Activated CD8-positive, alpha-beta T cell treated with anti-CD3 and anti-CD28 coated beads, Interleukin-2, amount 10 ng/mL, durations not matched to agents 7 days and 5 days (primary cell): ENCODE measurements around the gene RFXANK. TPM values are rescaled to one million over a fixed set of nuclear protein-coding genes. Genes with fewer than 3 reads are reported as not detected.
"Not testable (repeated sequence)": the region's sequence is repeated elsewhere in the genome, so short reads cannot be mapped to it uniquely, and the experiment has no call there.

Experiments used
- ATAC-seq: fragments of 150-1000 bp; cut with Tn5 transposase; one replicate; pipeline ENCODE4 v1.10.0; 2021; ENCODE audit warnings: moderate library complexity
- CTCF ChIA-PET: fragments of 350-600 bp; sonication (Branson Sonifier 250); formaldehyde crosslinking; loops from one replicate; lab custom pipeline; 2021; ENCODE audit warnings: antibody characterized with exemption; lab: Charles Lee
- POLR2A ChIA-PET: fragments of 350-600 bp; sonication (Branson Sonifier 250); formaldehyde crosslinking; loops from one replicate; lab custom pipeline; 2021; ENCODE audit warnings: antibody characterized with exemption; lab: Charles Lee
- DNase-seq: peaks from one replicate; pipeline ENCODE4 v3.0.0-alpha.2; 2020
- H3K27ac Mint-ChIP-seq: one replicate; pipeline ENCODE4 v1.8.0; 2021; ENCODE audit warnings: mild to moderate bottlenecking, mixed read lengths
- H3K27me3 Mint-ChIP-seq: one replicate; pipeline ENCODE4 v1.8.0; 2021; ENCODE audit warnings: low read depth, mixed read lengths
- H3K36me3 Mint-ChIP-seq: one replicate; pipeline ENCODE4 v1.8.0; 2021; ENCODE audit warnings: low read depth, mixed read lengths
- H3K4me1 Mint-ChIP-seq: one replicate; pipeline ENCODE4 v1.8.0; 2021; ENCODE audit warnings: low read depth, mixed read lengths
- H3K4me3 Mint-ChIP-seq: one replicate; pipeline ENCODE4 v1.8.0; 2021; ENCODE audit warnings: mild to moderate bottlenecking, mixed read lengths
- H3K9me3 Mint-ChIP-seq: one replicate; pipeline ENCODE4 v1.8.0; 2022; ENCODE audit warnings: mixed read lengths; ENCODE audit not compliant: insufficient read depth
- total RNA-seq, 2 experiments: library from RNA; stranded (reverse); gene quantifications; one replicate each; pipeline ENCODE4 v1.2.3, GENCODE V29; 2021

RFXANK gene
- total RNA-seq, 2 experiments from 2014 or later, result 97.9 to 98.7 TPM

DNA sequence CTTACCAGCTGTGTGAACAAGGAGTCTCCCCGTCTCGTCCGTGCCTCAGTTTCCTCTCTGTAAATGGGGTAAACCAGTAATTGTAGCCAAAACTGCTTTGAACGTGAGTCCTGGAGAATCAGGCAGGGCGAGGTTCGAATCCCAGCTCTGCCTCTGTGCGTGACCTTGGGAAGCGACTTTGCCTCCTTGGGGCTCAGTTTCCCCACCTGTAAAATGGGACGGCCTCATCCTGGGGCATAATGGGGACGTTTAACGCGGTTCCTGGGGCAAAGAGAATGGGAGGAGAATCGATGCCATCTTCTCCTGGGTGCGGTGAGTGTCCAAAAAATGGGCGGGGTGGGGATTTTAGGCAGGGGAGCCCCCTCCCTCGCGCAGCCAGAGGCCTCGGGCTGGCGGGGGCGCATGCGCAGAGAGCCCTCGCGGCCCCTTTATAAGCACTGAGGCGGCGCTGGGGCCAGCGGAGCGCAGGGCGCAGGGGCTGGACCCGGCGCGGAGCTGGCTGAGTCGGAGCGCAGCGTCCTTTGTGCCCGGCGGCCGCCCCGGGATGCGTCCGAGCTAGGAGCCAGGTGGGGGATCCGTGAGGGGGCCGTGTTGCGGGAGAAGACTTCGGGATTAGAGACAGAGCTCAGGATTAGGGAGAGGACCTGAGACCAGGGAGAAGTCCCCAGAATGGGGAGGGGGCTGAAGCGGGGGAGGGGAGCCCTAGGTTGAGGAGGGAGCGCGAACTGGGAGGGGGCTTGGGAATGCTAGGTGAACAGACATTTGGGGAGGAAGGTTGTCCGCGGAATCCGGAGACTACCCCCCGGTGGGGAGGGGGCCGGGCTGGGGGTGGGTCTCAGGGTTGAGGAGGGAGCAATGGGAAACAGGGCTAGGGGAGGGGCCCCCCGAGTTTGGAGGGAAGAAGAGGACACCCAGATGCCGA, 19.7 kb downstream of the RFXANK start, which contains the start of gene NCAN:
Gene NCAN (plus strand): TSS at position 460 of the 922 bp plus-strand sequence. CDS start 4,996 bp downstream, outside the sequence.
- Mint-ChIP-seq H3K4me3 (no peak within 1 kb of the TSS), H3K27ac (no peak within 1 kb of the TSS), H3K9me3 (no peaks in the 10 kb centered on the region), H3K4me1 (peaks cover 12% of the 10 kb centered on the region), H3K36me3 (peaks cover 1% of the 10 kb centered on the region), H3K27me3 (peaks cover 44% of the 10 kb centered on the region)
- no peak for DNase-seq
- ChIA-PET POLR2A (interaction anchor here (0.7 kb wide), 1 partner anchor 140 kb away, joined by 3 read pairs; no protein-coding TSS in a partner anchor), CTCF (no interaction called here)
- no peak for ATAC-seq

DNA sequence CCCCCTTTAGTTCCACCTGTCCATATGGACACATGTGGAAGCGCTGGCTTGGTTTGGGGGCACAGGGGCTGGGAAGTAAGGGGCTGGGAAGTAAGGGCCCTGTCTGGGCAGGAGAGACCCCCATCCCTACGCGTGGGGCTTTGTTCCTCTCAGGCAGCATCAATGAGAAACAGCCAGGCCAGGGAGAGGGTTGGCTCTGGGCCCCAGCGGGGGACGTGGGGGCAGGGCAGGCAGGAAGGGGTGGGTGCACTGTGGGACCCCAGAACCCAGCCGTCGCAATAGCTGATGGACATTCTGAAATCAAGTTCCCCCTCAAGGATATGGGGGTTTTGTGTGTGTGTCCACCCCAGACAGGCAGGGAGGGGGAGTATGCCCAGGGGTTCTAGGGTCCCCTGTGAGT, 20.9 kb downstream of the RFXANK start:
- CTCF ChIA-PET, result no interaction called here
- H3K27me3 Mint-ChIP-seq, result peaks cover 36% of the 10 kb centered on the region

DNA sequence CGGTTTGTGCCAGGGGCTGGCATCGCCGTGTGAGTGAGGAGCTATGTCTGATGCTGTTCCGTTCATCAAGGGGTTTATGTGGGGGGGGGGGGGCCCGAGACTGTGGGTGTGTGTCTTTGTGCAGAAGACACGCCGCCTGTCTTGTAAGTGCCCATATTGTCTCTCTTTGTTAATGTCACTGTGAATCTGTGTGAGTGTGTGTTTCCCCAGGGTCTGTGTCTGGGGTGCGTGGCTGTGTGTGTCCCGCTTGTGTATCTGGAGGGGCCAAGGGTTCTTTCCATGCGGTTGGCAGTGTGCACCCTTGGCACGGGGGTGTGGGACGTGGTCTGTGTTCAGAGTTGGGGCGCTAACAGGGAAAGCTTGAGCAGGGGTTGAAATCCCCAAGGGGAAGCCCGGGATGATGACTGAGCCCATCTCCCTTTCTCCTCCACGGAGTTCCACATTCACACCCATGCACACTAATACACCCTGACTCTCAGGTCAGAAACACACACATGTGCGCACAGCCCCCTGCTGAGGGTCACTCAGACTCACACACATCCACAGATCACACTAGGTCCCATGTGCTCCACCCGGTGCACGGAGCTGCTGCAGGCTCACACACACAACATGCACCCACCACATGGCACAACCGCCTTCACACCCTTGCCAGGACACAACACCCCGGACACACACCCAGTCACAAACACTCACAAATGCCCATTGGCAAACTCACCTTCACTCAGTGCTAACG, 21.5 kb downstream of the RFXANK start:
- Mint-ChIP-seq H3K4me1 (no peaks in the 10 kb centered on the region), H3K4me3 (no peak overlapping the region), H3K9me3 (no peaks in the 10 kb centered on the region), H3K27me3 (peaks cover 36% of the 10 kb centered on the region), H3K27ac (no peak overlapping the region), H3K36me3 (no peaks in the 10 kb centered on the region)
- ATAC-seq (no peak), DNase-seq (no peak)
- CTCF ChIA-PET, result no interaction called here
- POLR2A ChIA-PET, result no interaction called here

More for the DNA sequence above, 20.9 kb downstream of the RFXANK start:
- POLR2A ChIA-PET, result interaction anchor here (0.7 kb wide), 1 partner anchor 141 kb away, joined by 3 read pairs; no protein-coding TSS in a partner anchor
- H3K4me1 Mint-ChIP-seq, result peaks cover under 1% of the 10 kb centered on the region
- no peak overlapping the region for H3K4me3 Mint-ChIP-seq
- H3K36me3 Mint-ChIP-seq, result no peaks in the 10 kb centered on the region
- no peaks in the 10 kb centered on the region for H3K9me3 Mint-ChIP-seq
- ATAC-seq (no peak), DNase-seq (no peak)
- no peak overlapping the region for H3K27ac Mint-ChIP-seq

DNA sequence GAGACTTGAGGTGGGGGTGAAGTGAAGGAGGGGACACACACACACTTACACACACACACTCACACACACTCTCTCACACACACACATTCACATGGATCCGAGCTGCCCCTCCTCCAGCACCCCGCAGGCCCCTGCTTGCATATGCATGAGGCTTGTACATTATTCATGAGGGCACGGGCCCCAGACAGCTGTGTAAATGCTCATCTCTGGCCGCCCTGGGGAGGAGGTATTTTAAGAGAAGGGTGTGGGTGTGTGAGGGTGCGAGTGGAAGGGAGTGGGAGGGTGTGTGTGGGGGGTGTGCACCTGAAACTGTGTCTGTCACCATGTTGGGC, 22.1 kb downstream of the RFXANK start:
- POLR2A ChIA-PET, result no interaction called here
- Mint-ChIP-seq H3K4me1 (no peaks in the 10 kb centered on the region), H3K27me3 (peaks cover 36% of the 10 kb centered on the region), H3K36me3 (no peaks in the 10 kb centered on the region), H3K27ac (no peak overlapping the region), H3K9me3 (no peaks in the 10 kb centered on the region), H3K4me3 (no peak overlapping the region)
- no peak for ATAC-seq
- CTCF ChIA-PET, result no interaction called here
- no peak for DNase-seq

DNA sequence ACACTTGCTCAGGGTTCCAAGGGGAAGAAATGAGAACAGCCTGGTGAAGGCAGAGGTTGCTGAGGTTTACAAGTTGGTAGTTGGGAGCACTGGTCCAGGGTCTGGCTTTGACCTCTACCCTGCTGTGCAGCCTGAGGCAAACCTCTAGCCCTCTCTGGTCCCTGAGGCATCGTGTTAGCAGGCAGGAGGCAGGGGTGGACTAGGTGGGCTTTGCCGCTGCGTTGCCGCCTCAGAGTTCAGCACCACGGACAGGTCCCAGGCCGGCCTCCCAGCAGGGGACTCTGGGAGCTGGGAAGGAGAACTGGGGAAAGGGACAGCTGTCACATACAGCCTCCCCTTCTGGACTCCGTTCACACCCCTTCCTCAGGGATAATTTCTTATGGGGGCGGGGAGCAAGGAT, 22.8 kb downstream of the RFXANK start:
- Mint-ChIP-seq H3K4me1 (no peaks in the 10 kb centered on the region), H3K9me3 (no peaks in the 10 kb centered on the region), H3K36me3 (no peaks in the 10 kb centered on the region), H3K27ac (no peak overlapping the region), H3K27me3 (peaks cover 36% of the 10 kb centered on the region), H3K4me3 (no peak overlapping the region)
- CTCF ChIA-PET, result no interaction called here
- peak; percentile 62 for DNase-seq
- POLR2A ChIA-PET, result no interaction called here
- ATAC-seq, result peak; percentile 68

DNA sequence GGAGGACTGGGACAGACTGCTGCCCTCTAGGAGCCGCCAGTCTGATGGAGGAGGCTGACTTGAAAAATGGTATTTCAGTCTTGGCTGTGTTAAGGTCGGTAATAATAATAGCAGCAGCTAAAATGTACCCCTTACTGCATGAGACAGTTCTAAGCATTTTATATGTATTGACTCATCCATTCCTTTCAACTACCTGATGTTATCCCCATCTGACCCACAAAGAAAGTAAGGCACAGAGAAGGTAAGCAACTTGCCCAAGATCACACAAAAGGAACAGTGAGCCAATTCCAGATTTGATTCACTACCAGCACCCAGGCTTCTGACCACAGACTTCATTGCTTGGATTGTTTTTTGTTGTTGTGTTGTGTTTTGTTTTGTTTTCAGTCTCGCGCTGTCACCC, 23.7 kb downstream of the RFXANK start:
- H3K36me3 Mint-ChIP-seq, result no peaks in the 10 kb centered on the region
- CTCF ChIA-PET, result interaction anchor here (0.8 kb wide), 1 partner anchor 41 kb away, joined by 3 read pairs; no protein-coding TSS in a partner anchor
- DNase-seq (no peak), ATAC-seq (no peak)
- H3K27me3 Mint-ChIP-seq, result peaks cover 34% of the 10 kb centered on the region
- H3K4me1 Mint-ChIP-seq, result no peaks in the 10 kb centered on the region
- H3K9me3 Mint-ChIP-seq, result no peaks in the 10 kb centered on the region
- no peak overlapping the region for H3K27ac Mint-ChIP-seq
- H3K4me3 Mint-ChIP-seq, result no peak overlapping the region
- POLR2A ChIA-PET, result no interaction called here

DNA sequence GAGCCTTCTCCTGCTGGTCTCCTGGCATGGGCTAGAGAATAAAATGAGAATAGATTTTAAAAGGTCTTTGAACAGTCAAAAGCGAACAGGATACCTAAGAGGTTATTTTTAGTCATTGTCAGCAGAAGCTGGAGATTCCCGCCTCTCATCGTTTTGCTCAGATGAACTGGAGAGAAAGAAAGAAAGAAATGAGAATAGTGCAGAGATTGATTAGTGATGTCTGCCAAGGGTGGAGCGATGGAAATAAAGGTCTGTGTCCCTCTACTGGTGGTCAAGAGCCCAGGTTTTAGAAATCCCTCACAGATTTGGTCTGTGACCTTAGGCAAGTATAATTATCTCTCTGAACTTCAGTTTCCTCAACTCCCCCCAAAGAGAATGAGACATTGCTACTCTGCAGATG, 25.0 kb downstream of the RFXANK start:
- ChIA-PET CTCF (interaction anchor here (1.4 kb wide), 1 partner anchor 14 kb away, joined by 3 read pairs; the partner anchor contains the start of gene NR2C2AP), POLR2A (no interaction called here)
- no peak for DNase-seq
- Mint-ChIP-seq H3K4me3 (no peak overlapping the region), H3K27me3 (peaks cover 24% of the 10 kb centered on the region), H3K36me3 (no peaks in the 10 kb centered on the region), H3K27ac (no peak overlapping the region), H3K9me3 (no peaks in the 10 kb centered on the region), H3K4me1 (no peaks in the 10 kb centered on the region)
- no peak for ATAC-seq

DNA sequence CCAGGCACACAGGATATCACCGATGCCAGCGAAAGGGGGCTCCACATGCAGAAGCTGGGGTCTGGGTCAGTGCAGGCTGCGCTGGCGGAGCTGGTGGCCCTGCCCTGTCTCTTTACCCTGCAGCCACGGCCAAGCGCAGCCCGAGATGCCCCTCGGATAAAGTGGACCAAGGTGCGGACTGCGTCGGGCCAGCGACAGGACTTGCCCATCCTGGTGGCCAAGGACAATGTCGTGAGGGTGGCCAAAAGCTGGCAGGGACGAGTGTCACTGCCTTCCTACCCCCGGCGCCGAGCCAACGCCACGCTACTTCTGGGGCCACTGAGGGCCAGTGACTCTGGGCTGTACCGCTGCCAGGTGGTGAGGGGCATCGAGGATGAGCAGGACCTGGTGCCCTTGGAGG, 26.9 kb downstream of the RFXANK start:
- ChIA-PET POLR2A (no interaction called here), CTCF (no interaction called here)
- Mint-ChIP-seq H3K27ac (no peak overlapping the region), H3K27me3 (peaks cover 14% of the 10 kb centered on the region), H3K4me3 (no peak overlapping the region), H3K9me3 (no peaks in the 10 kb centered on the region), H3K4me1 (no peaks in the 10 kb centered on the region), H3K36me3 (no peaks in the 10 kb centered on the region)
- ATAC-seq, result no peak
- no peak for DNase-seq

DNA sequence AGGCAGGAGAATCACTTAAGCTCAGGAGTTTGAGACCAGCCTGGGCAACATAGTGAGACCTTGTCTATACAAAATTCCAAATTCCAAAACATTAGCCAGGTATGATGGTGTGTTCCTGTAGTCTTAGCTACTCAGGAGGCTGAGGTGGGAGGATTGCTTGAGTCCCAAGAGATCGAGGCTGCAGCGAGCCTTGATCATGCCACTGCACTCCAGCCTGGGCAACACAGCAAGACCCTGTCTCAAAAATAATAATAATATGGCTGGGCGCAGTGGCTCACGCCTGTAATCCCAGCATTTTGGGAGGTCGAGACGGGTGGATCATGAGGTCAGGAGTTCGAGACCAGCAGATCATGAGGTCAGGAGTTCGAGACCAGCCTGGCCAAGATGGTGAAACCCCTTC, 28.9 kb downstream of the RFXANK start:
- H3K27me3 Mint-ChIP-seq, ATAC-seq, H3K9me3 Mint-ChIP-seq, CTCF ChIA-PET, POLR2A ChIA-PET, H3K4me1 Mint-ChIP-seq, H3K4me3 Mint-ChIP-seq, DNase-seq, H3K36me3 Mint-ChIP-seq, H3K27ac Mint-ChIP-seq: not testable (repeated sequence)

DNA sequence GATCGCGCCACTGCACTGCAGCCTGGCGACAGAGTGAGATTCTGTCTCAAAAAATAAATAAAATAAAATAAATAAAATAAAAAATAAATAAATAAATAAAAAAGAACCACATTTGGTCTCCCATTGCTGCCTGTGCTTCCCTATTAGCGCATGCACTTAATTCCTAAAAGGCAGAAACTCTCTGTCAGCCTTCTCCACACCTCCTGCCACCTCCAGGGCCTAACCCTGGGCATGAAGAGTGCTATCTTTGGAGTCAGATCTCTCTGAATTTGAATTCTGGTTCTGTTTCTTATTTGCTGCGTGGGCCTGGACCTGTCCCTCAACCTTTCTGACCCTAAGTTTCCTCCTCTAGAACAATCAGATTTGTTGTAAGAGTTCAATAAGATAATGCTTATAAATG, 31.0 kb downstream of the RFXANK start:
- POLR2A ChIA-PET, result no interaction called here
- ATAC-seq (no peak), DNase-seq (no peak)
- no peak overlapping the region for H3K27ac Mint-ChIP-seq
- CTCF ChIA-PET, result interaction anchor here (1.4 kb wide), 1 partner anchor 77 kb away, joined by 3 read pairs; no protein-coding TSS in a partner anchor
- H3K9me3 Mint-ChIP-seq, result no peaks in the 10 kb centered on the region
- H3K4me3 Mint-ChIP-seq, result no peak overlapping the region
- H3K27me3 Mint-ChIP-seq, result peaks cover 6% of the 10 kb centered on the region
- H3K4me1 Mint-ChIP-seq, result peaks cover 6% of the 10 kb centered on the region
- H3K36me3 Mint-ChIP-seq, result no peaks in the 10 kb centered on the region

DNA sequence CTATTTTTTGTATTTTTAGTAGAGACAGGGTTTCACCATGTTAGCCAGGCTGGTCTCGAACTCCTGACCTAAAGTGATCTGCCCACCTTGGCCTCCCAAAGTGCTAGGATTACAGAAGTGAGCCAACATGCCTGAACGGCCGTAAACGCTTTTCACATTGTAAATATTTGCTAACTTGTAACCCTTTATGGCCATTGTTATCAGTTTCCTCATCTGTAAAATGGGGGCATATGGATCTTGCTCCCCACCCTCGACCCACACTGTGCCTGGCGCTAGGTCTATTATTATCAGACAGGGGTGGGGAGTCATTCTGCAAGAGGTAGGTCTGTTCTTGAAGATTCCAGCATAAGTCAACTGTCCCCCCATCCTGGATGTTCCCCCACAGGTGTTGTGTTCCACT, 31.6 kb downstream of the RFXANK start:
- Mint-ChIP-seq H3K4me1 (peaks cover 6% of the 10 kb centered on the region), H3K27ac (no peak overlapping the region), H3K9me3 (no peaks in the 10 kb centered on the region), H3K4me3 (no peak overlapping the region), H3K36me3 (no peaks in the 10 kb centered on the region), H3K27me3 (peaks cover 8% of the 10 kb centered on the region)
- CTCF ChIA-PET, result no interaction called here
- POLR2A ChIA-PET, result no interaction called here
- no peak for ATAC-seq
- DNase-seq, result no peak
